ENCODE measurements around the gene CNOT4.

- TF ChIP-seq ZNF384 (IDR thresholded peaks at IDR 0.05; ENCODE audit: borderline replicate concordance, low read depth, low read length) (no peak), CTCF (IDR thresholded peaks at IDR 0.05 in 2 of 3, conservative IDR thresholded peaks at IDR 0.05 in 1 of 3; ENCODE audit: control insufficient read depth in 2 of 3, extremely low read depth in 1 of 3, insufficient read depth in 1 of 3, low read depth in 3 of 3, low read length in 3 of 3) (no peak), EZH2 (IDR thresholded peaks at IDR 0.05; ENCODE audit: borderline replicate concordance, control insufficient read depth, low read depth, low read length) (no peak), SKIL (IDR thresholded peaks at IDR 0.05; ENCODE audit: low read depth, poor library complexity, severe bottlenecking) (no peak), RFX5 (IDR thresholded peaks at IDR 0.05; ENCODE audit: low read depth, low read length) (no peak), PAX5 (IDR thresholded peaks at IDR 0.05; ENCODE audit: borderline replicate concordance, low read depth, low read length) (no peak), JUNB (IDR thresholded peaks at IDR 0.05) (no peak), ATF3 (IDR thresholded peaks at IDR 0.05; ENCODE audit: borderline replicate concordance, extremely low read depth, low read depth, low read length) (no peak), SIN3A (IDR thresholded peaks at IDR 0.05; ENCODE audit: low read depth, low read length) (no peak), BACH1 (IDR thresholded peaks at IDR 0.05; ENCODE audit: borderline replicate concordance) (no peak), MAX (IDR thresholded peaks at IDR 0.05; ENCODE audit: low read depth, low read length) (no peak), GABPA (IDR thresholded peaks at IDR 0.05; ENCODE audit: low read depth) (no peak), CHD1 (IDR thresholded peaks at IDR 0.05; ENCODE audit: low read depth, low read length) (no peak), POLR2AphosphoS2 (IDR thresholded peaks at IDR 0.05; ENCODE audit: low read depth, low read length) (no peak)
Observed at GRCh38 chr7:135449436-135449835, 60.5 kb downstream of the CNOT4 start.

Measured in GM12878 (cell line).